Psoas muscle (tissue), 8 donors: ENCODE measurements around the gene NAT14. TPM values are rescaled to one million over a fixed set of nuclear protein-coding genes. Genes with fewer than 3 reads are reported as not detected.
"Not testable (repeated sequence)": the region's sequence is repeated elsewhere in the genome, so short reads cannot be mapped to it uniquely, and the experiment has no call there.

Experiments used
- ATAC-seq, 4 donors: fragments of 200-7000 bp; cut with Tn5 transposase; one replicate each; pipeline ENCODE4 v1.9.1; 2020; ENCODE audit warnings: moderate library complexity in 3 of 4, mild to moderate bottlenecking in 2 of 4
- DNase-seq, 2 donors: peaks; one replicate each; pipeline ENCODE4 v3.0.0-alpha.2; 2020
- H3K27ac ChIP-seq: fragments of 200-600 bp; one replicate; pipeline ENCODE4 v1.8.0; 2022
- H3K27me3 ChIP-seq, 3 donors: fragments of 200-600 bp in 1 of 3; one replicate each; pipeline versions ENCODE4 v1.6.1 to v1.8.0; 2013 to 2022; ENCODE audit warnings: low read length in 2 of 3, mild to moderate bottlenecking in 2 of 3, moderate library complexity in 1 of 3; ENCODE audit not compliant: insufficient read depth in 3 of 3
- H3K36me3 ChIP-seq, 2 donors: fragments of 200-600 bp in 1 of 2; one replicate each; pipeline versions ENCODE4 v1.6.1 to v1.8.0; 2013 to 2022; ENCODE audit warnings: low read depth in 1 of 2, mild to moderate bottlenecking in 1 of 2, moderate library complexity in 1 of 2; ENCODE audit not compliant: insufficient read depth in 1 of 2
- H3K4me1 ChIP-seq: fragments of 200-600 bp; one replicate; pipeline ENCODE4 v1.8.0; 2022
- H3K4me3 ChIP-seq: fragments of 200-600 bp; one replicate; pipeline ENCODE4 v1.8.0; 2022; ENCODE audit warnings: mild to moderate bottlenecking
- H3K9me3 ChIP-seq: fragments of 200-600 bp; one replicate; pipeline ENCODE4 v1.8.0; 2022
- WGBS, 3 donors: extraction: QIAGEN DNeasy Blood & Tissue Kit; methylation state at CpG; one replicate each; pipeline versions ENCODE4 v1.1.6 to v1.1.7; 2013; 5-methylcytosine and 5-hydroxymethylcytosine counted together
- intact Hi-C, 2 donors: fragments of 100-400 bp; cut with DNase I; formaldehyde crosslinking; loops; one replicate each; pipeline versions ENCODE4 v1.11.0 to v1.14.2; 2022
- polyA plus RNA-seq, 3 donors: library from polyadenylated mRNA; stranded (reverse); fragments of 200-250 nt; gene quantifications; one replicate each; pipeline ENCODE4 v1.2.3, GENCODE V29; 2013
- total RNA-seq, 4 donors: library from RNA; stranded (reverse); fragmentation: NEBNext Ultra II Directional in 2 of 4; extraction: Animal tissue kit (Norgen Biotek cat#: 25700) in 2 of 4; gene quantifications; one replicate each; pipeline versions ENCODE4 v1.2.1 to v1.2.4, GENCODE V29; 2021 to 2023
- TF ChIP-seq, protein P1 (sequence below): fragments of 200-600 bp; IDR thresholded peaks from one replicate; pipeline ENCODE4 v1.8.0; 2022; ENCODE audit warnings: antibody characterized with exemption
- donor health status: healthy with polysubstance abuse.
- donor health status: DM: no; HTN: no; CAD: no; lungs with moderate emphysema.
- donor health status: Bipolar disorder and iron deficiency.
- donor health status: healthy.
- donor health status: DM: yes; HTN: yes; CAD: no.
- donor health status: DM: no; HTN: no; CAD: no.
- donor health status: DM: no; HTN: no; CAD: no.
- donor health status: DM: yes; HTN: yes; CAD: no.

Gene NAT14
- total and polyA plus RNA-seq, 7 donors, result 2.0 to 6.3 (median 3.6) TPM

DNA sequence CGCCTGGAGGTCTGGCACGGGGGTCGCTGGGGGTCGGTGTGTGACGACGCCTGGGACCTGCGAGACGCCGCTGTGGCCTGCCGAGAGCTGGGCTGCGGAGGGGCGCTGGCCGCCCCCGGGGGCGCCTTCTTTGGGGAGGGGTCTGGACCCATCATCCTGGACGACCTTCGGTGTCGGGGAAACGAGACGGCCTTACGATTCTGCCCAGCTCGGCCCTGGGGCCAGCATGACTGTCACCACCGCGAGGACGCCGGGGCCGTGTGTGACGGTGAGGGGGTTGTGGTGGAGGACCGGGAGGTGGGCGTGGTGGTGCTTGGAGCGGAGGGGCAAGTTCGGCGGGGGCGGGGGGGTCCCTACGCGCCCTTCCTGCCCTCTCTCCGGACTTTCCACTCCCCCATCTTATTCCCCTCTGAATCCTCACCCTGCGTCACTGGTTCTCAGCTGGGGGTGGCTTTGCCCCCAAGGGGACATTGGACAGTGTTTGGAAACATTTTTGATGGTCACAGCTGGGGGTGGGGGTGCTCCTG lies 8.7 kb downstream of the NAT14 start:
- no peaks in the 10 kb centered on the region for H3K9me3 ChIP-seq
- H3K27me3 ChIP-seq, result peaks cover 0 to 7% (median 5%) of the 10 kb centered on the region in 3 donors
- 57 to 60% (median 58%) methylated on average over 27 to 38 of the region's 38 CpGs for WGBS, 3 donors
- ATAC-seq, result peak in 1 of 4 donors; percentile 3
- TF ChIP-seq, protein P1, sequence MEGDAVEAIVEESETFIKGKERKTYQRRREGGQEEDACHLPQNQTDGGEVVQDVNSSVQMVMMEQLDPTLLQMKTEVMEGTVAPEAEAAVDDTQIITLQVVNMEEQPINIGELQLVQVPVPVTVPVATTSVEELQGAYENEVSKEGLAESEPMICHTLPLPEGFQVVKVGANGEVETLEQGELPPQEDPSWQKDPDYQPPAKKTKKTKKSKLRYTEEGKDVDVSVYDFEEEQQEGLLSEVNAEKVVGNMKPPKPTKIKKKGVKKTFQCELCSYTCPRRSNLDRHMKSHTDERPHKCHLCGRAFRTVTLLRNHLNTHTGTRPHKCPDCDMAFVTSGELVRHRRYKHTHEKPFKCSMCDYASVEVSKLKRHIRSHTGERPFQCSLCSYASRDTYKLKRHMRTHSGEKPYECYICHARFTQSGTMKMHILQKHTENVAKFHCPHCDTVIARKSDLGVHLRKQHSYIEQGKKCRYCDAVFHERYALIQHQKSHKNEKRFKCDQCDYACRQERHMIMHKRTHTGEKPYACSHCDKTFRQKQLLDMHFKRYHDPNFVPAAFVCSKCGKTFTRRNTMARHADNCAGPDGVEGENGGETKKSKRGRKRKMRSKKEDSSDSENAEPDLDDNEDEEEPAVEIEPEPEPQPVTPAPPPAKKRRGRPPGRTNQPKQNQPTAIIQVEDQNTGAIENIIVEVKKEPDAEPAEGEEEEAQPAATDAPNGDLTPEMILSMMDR, result no peak
- intact Hi-C loops, result no loop called here
- H3K4me3 ChIP-seq, result peak overlapping the region; percentile 52
- peak in 1 of 2 donors; percentile 54 for DNase-seq
- H3K27ac ChIP-seq, result peak overlapping the region; percentile 46
- peaks cover 0 to 1% of the 10 kb centered on the region in 2 donors for H3K36me3 ChIP-seq
- no peaks in the 10 kb centered on the region for H3K4me1 ChIP-seq

DNA sequence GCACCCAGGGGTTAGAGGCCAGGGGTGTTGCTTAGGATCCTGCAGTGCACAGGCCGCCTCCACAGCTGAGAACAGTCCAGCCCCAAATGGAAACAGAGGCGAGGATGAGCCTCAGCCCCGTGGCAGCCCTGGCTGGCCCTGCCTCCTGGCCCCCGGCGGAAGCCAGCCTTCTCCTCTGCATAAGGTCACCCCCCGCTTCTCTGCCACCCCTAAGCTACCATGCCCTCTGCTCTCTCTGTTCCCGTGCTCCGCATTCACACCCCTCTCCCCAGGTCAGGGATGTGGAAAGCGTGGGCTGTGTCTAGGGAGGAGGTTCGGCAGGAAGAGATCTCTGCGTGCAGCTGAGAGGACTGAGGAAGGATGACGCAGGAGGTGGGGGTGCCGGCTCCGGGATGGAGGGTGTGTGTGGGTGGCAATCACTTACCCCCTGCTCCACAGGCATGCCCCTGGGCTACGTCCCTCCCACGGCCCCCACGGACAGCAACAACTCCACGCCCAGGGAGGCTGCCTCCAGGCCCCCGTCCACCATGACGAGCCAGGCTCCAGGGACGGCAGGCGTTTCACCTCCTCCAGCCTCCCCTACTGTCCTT lies 9.3 kb downstream of the NAT14 start:
- no peaks in the 10 kb centered on the region for H3K4me1 ChIP-seq
- H3K4me3 ChIP-seq, result peak overlapping the region; percentile 52
- 45 to 57% (median 51%) methylated on average over 15 to 22 of the region's 22 CpGs for WGBS, 3 donors
- peaks cover 0 to 5% (median 2%) of the 10 kb centered on the region in 3 donors for H3K27me3 ChIP-seq
- ATAC-seq, result peak; percentile 20 to 70 (median 42)
- TF ChIP-seq, protein P1, result no peak
- peak overlapping the region; percentile 46 for H3K27ac ChIP-seq
- H3K9me3 ChIP-seq, result no peaks in the 10 kb centered on the region
- intact Hi-C loops, result no loop called here
- H3K36me3 ChIP-seq, result peaks cover 0 to 3% of the 10 kb centered on the region in 2 donors
- DNase-seq, result peak; percentile 74 to 78

DNA sequence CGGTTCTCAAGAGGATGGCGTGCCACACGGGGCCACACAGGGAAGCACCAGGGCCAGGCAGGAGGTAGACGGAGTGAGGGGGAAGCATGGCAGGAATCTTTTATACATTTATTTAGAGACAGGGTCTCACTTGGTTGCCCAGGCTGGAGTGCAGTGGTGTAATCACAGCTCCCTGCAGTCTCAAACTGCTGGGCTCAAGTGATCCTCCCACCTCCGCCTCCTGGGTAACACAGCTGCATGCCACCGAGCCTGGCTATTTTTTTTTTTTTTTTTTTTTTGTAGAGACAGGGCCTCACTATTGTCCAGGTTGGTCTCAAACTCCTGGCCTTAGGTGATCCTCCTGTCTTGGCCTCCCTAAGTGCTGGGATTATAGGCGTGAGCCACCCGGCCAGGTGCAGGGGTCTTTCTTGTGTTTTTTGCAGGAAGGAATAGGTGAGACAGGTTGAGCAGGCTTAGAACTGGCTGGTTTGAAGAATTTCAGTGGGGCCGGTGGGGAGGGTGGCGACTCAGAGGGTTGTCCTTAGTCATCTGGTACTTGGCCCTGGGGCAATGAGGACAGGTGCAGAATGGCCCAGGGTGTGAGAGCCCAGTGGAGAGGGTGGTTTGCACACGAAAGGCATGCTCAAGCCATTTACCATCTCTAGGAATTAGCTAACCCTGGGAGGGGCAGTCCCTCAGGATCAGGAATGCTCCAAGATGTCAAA lies 10.8 kb downstream of the NAT14 start:
- H3K36me3 ChIP-seq, result peaks cover 0 to 3% of the 10 kb centered on the region in 2 donors
- DNase-seq, result no peak
- WGBS, 3 donors, result 73 to 91% (median 78%) methylated on average over 10 to 11 of the region's 11 CpGs

DNA sequence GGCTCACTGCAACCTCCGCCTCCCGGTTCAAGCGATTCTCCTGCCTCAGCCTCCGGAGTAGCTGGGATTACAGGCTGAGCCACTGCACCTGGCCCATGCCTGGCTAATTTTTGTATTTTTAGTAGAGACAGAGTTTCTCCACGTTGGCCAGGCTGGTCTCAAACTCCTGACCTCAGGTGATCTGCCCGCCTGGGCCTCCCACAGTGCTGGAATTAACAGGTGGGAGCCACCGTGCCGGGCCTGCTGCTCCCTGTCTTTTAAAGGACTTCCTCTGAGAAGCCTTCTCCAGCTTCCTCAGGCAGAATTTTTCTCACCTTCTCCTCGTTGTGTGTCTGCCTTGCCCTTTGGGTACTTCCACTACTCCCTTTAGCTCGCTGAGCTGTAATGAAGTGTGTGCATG lies 11.8 kb downstream of the NAT14 start:
- DNase-seq, H3K27me3 ChIP-seq, ATAC-seq, H3K36me3 ChIP-seq, H3K4me3 ChIP-seq, H3K9me3 ChIP-seq, H3K27ac ChIP-seq, intact Hi-C loops, H3K4me1 ChIP-seq: not testable (repeated sequence)
- 78 to 79% (median 78%) methylated on average over 10 of the region's 10 CpGs for WGBS, 3 donors

More for the DNA sequence above, 10.8 kb downstream of the NAT14 start:
- H3K4me3 ChIP-seq, result no peak overlapping the region
- no peaks in the 10 kb centered on the region for H3K4me1 ChIP-seq
- no peaks in the 10 kb centered on the region for H3K9me3 ChIP-seq
- TF ChIP-seq, protein P1, result no peak
- no peak overlapping the region for H3K27ac ChIP-seq
- intact Hi-C loops, result no loop called here
- no peak for ATAC-seq
- peaks cover 0 to 2% (median 0%) of the 10 kb centered on the region in 3 donors for H3K27me3 ChIP-seq

DNA sequence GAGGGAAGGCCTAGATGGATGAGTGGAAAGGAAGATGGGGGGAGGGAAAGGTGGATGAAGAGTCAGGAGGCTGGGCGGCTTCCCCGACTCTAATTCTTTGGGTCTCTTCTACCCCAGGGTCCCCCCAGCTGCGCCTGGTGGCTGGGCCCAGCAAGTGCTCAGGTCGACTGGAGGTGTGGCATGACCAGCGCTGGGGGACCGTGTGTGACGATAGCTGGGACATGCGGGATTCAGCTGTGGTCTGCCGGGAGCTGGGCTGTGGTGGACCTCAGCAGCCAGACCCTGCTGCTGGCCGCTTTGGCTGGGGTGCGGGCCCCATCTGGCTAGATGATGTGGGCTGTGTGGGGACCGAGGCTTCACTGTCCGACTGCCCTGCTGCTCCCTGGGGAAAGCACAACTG lies 12.8 kb downstream of the NAT14 start:
- no peak overlapping the region for H3K27ac ChIP-seq
- H3K4me3 ChIP-seq, result no peak overlapping the region
- ATAC-seq (no peak), DNase-seq (peak in 1 of 2 donors; percentile 32)
- no peaks in the 10 kb centered on the region for H3K9me3 ChIP-seq
- TF ChIP-seq, protein P1, result no peak
- H3K4me1 ChIP-seq, result no peaks in the 10 kb centered on the region
- intact Hi-C loops, result no loop called here
- H3K27me3 ChIP-seq, result peaks cover 0 to 2% (median 0%) of the 10 kb centered on the region in 3 donors
- WGBS, 3 donors, result 80 to 89% (median 85%) methylated on average over 10 to 13 of the region's 13 CpGs
- peaks cover 0 to 3% of the 10 kb centered on the region in 2 donors for H3K36me3 ChIP-seq
